BJ (cell line): ENCODE results near the gene LRRC51. TPM values are rescaled to one million over a fixed set of nuclear protein-coding genes. Genes with fewer than 3 reads are reported as not detected.

ENCODE experiments used
- CTCF ChIA-PET: fragments of 350-600 bp; formaldehyde crosslinking; extraction: SDS; loops from one replicate; lab custom pipeline; 2021; ENCODE audit warnings: antibody characterized with exemption, inconsistent platforms; lab: Yijun Ruan, JAX
- POLR2A ChIA-PET: fragments of 300-600 bp; sonication (Branson Sonifier 250); formaldehyde crosslinking; extraction: SDS; loops from one replicate; lab custom pipeline; 2021; ENCODE audit warnings: antibody characterized with exemption; lab: Charles Lee
- DNase-seq: peaks from one replicate; pipeline ENCODE4 v3.0.0-alpha.2; 2011; ENCODE audit warnings: low read depth
- H3K27me3 ChIP-seq: 2 replicates; pipeline ENCODE4 v1.6.0; 2011; ENCODE audit warnings: low read length; ENCODE audit not compliant: control insufficient read depth, insufficient read depth
- H3K36me3 ChIP-seq: 2 replicates; pipeline ENCODE4 v1.5.1; 2011; ENCODE audit warnings: low read length; ENCODE audit not compliant: control insufficient read depth, insufficient read depth
- H3K4me3 ChIP-seq: 2 replicates; pipeline ENCODE4 v1.5.1; 2011; ENCODE audit warnings: low read depth, mild to moderate bottlenecking, control low read depth, low read length
- polyA plus RNA-seq: library from polyadenylated mRNA; depleted of rRNA; stranded (reverse); fragments of >200 nt; gene quantifications from 2 replicates; pipeline ENCODE4 v1.2.3, GENCODE V29; 2011
- TF ChIP-seq, protein P1 (sequence below): IDR thresholded peaks from 2 replicates; pipeline ENCODE4 v1.5.1; 2011; ENCODE audit warnings: low read depth, mild to moderate bottlenecking, control low read depth, inconsistent platforms, low read length, moderate library complexity; ENCODE audit not compliant: insufficient read depth

The LRRC51 gene
- polyA plus RNA-seq, 1 experiment, result 9.8 TPM

GRCh38 chr11:72042064-72042745, 38.4 kb upstream of the LRRC51 start:
- CTCF ChIA-PET, result interaction anchor here (1.0 to 2.0 kb wide), 3 partner anchors 49 to 389 kb away, joined by 3 to 6 read pairs (median 3); no protein-coding TSS in a partner anchor
- no peak for DNase-seq
- Histone ChIP-seq H3K27me3 (no peaks in the 10 kb centered on the region), H3K36me3 (no peaks in the 10 kb centered on the region), H3K4me3 (peak overlapping the region; percentile 75)
- TF ChIP-seq, protein P1, sequence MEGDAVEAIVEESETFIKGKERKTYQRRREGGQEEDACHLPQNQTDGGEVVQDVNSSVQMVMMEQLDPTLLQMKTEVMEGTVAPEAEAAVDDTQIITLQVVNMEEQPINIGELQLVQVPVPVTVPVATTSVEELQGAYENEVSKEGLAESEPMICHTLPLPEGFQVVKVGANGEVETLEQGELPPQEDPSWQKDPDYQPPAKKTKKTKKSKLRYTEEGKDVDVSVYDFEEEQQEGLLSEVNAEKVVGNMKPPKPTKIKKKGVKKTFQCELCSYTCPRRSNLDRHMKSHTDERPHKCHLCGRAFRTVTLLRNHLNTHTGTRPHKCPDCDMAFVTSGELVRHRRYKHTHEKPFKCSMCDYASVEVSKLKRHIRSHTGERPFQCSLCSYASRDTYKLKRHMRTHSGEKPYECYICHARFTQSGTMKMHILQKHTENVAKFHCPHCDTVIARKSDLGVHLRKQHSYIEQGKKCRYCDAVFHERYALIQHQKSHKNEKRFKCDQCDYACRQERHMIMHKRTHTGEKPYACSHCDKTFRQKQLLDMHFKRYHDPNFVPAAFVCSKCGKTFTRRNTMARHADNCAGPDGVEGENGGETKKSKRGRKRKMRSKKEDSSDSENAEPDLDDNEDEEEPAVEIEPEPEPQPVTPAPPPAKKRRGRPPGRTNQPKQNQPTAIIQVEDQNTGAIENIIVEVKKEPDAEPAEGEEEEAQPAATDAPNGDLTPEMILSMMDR, result no peak
- POLR2A ChIA-PET, result interaction anchor here (0.5 kb wide), 1 partner anchor 21 kb away, joined by 14 read pairs; no protein-coding TSS in a partner anchor

GRCh38 chr11:72045849-72046248, 34.8 kb upstream of the LRRC51 start:
- TF ChIP-seq, protein P1, result no peak
- H3K4me3 ChIP-seq, result no peak overlapping the region
- ChIA-PET CTCF (interaction anchor here (2.4 kb wide), 1 partner anchor 21 kb away, joined by 6 read pairs; no protein-coding TSS in a partner anchor), POLR2A (no interaction called here)
- H3K27me3 ChIP-seq, result no peaks in the 10 kb centered on the region
- no peaks in the 10 kb centered on the region for H3K36me3 ChIP-seq
- no peak for DNase-seq

GRCh38 chr11:72048766-72049460, 31.7 kb upstream of the LRRC51 start:
- no peaks in the 10 kb centered on the region for H3K27me3 ChIP-seq
- no peaks in the 10 kb centered on the region; the same call in 1 of the 2 replicates for H3K36me3 ChIP-seq
- DNase-seq, result no peak
- TF ChIP-seq, protein P1, result no peak
- POLR2A ChIA-PET, result no interaction called here
- CTCF ChIA-PET, result interaction anchor here (0.8 kb wide), 1 partner anchor 24 kb away, joined by 3 read pairs; no protein-coding TSS in a partner anchor
- no peak overlapping the region for H3K4me3 ChIP-seq

DNA sequence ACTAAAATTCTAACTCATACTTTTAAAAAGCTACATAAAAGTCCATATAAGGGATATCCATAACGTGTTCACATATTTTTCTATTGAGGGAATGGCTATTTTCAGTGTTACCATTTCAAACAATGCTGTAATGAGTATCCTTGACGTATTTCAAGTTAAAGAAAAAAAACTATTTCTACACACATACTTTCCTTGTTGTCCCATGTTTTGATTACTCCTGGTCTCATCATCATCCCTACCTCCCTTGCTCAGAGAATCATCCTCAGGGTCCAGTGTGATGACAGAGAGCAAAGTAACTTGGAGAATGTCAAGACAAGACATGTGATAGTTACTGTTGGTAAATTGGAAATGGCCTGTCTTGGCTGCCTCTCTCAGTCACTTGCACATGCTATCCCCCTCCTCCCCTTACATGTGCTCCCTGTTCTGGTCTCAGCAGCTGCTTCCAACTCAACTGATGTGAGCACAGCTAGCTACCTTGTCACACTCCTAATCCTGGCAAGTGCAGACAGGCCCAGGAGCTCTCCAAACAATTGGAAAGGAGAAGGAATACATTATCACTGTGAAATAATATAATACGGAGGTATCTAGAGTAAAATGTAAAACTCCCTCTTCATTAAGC, 22.1 kb upstream of the LRRC51 start:
- TF ChIP-seq, protein P1, result no peak
- no peak for DNase-seq
- Histone ChIP-seq H3K4me3 (no peak overlapping the region), H3K27me3 (no peaks in the 10 kb centered on the region), H3K36me3 (no peaks in the 10 kb centered on the region)
- ChIA-PET POLR2A (no interaction called here), CTCF (interaction anchor here (0.7 to 1.9 kb wide), 3 partner anchors 10 to 19 kb away, joined by 3 to 7 read pairs (median 4); no protein-coding TSS in a partner anchor)
